Upper lobe of left lung (tissue), 4 donors: ENCODE measurements around the gene RPS10.

Experiments
- POLR2A ChIP-seq, 4 donors: fragments of 450-650 bp; IDR thresholded peaks; one replicate each; pipeline ENCODE4 v1.5.1; 2016 to 2017; ENCODE audit warnings: antibody characterized with exemption in 4 of 4, mild to moderate bottlenecking in 2 of 4
- POLR2AphosphoS5 ChIP-seq, 2 donors: sonication (generic); formaldehyde crosslinking; IDR thresholded peaks; one replicate each; pipeline ENCODE4 v1.5.1; 2017; ENCODE audit warnings: antibody characterized with exemption in 2 of 2
- TF ChIP-seq, protein P1 (sequence below), 6 experiments: fragments of 450-650 bp in 4 of 6; fragments of 200-600 bp in 2 of 6; sonication (generic) in 2 of 6; IDR thresholded peaks; one replicate each; pipeline ENCODE4 v1.5.1; 2016 to 2019; ENCODE audit warnings: antibody characterized with exemption in 6 of 6

DNA sequence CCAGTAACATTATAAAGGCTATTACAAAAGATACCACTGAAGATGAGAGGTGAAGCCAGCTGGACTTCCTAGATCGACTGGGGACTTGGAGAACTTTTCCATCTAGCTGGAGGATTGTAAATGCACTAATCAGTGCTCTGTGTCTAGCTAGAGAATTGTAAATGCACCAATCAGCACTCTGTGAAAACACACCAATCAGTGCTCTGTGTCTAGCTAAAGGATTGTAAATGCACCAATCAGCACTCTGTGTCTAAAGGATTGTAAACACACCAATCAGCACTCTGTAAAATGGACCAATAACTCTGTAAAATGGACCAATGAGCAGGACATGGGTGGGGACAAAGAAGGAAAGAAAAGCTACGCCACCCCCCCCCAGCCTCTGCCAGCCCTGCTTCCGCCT, 13.6 kb upstream of the RPS10 start:
- TF ChIP-seq, protein P1, sequence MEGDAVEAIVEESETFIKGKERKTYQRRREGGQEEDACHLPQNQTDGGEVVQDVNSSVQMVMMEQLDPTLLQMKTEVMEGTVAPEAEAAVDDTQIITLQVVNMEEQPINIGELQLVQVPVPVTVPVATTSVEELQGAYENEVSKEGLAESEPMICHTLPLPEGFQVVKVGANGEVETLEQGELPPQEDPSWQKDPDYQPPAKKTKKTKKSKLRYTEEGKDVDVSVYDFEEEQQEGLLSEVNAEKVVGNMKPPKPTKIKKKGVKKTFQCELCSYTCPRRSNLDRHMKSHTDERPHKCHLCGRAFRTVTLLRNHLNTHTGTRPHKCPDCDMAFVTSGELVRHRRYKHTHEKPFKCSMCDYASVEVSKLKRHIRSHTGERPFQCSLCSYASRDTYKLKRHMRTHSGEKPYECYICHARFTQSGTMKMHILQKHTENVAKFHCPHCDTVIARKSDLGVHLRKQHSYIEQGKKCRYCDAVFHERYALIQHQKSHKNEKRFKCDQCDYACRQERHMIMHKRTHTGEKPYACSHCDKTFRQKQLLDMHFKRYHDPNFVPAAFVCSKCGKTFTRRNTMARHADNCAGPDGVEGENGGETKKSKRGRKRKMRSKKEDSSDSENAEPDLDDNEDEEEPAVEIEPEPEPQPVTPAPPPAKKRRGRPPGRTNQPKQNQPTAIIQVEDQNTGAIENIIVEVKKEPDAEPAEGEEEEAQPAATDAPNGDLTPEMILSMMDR (IDR thresholded peaks at IDR 0.05), result no peak
- TF ChIP-seq POLR2AphosphoS5 (IDR thresholded peaks at IDR 0.05) (no peak), POLR2A (IDR thresholded peaks at IDR 0.05) (no peak)
